Keratinocyte (primary cell): ENCODE results near the gene SLC15A4. TPM values are rescaled to one million over a fixed set of nuclear protein-coding genes. Genes with fewer than 3 reads are reported as not detected.

ENCODE experiments used
- DNase-seq: peaks from one replicate; pipeline ENCODE4 v3.0.0-alpha.2; 2011; ENCODE audit warnings: low read depth, missing footprints, low spot score
- FAIRE-seq: peaks from 2 replicates; lab custom pipeline; 2011; peaks lifted over from hg19 to GRCh38; lab: Jason Lieb, UNC
- H2AFZ ChIP-seq: 2 replicates; pipeline ENCODE4 v1.6.0; 2012; ENCODE audit warnings: low read length, control low read depth, inconsistent platforms; ENCODE audit not compliant: control insufficient read depth
- H3K27ac ChIP-seq: 2 replicates; pipeline ENCODE4 v1.5.1; 2011; ENCODE audit warnings: low read length; ENCODE audit not compliant: control insufficient read depth, insufficient read depth
- H3K27me3 ChIP-seq: 3 replicates; pipeline ENCODE4 v1.6.0; 2011; ENCODE audit warnings: low read length; ENCODE audit not compliant: control insufficient read depth, insufficient read depth; ENCODE audit errors: extremely low read depth
- H3K36me3 ChIP-seq, 2 experiments: 2 replicates in 1 of 2; 3 replicates in 1 of 2; pipeline ENCODE4 v1.5.1; 2011; ENCODE audit warnings: low read length in 2 of 2, mild to moderate bottlenecking in 1 of 2; ENCODE audit not compliant: control insufficient read depth in 2 of 2, insufficient read depth in 2 of 2; ENCODE audit errors: extremely low read depth in 1 of 2
- H3K4me1 ChIP-seq: 3 replicates; pipeline ENCODE4 v1.5.1; 2011; ENCODE audit warnings: low read length; ENCODE audit not compliant: control insufficient read depth, insufficient read depth; ENCODE audit errors: extremely low read depth
- H3K4me2 ChIP-seq: 3 replicates; pipeline ENCODE4 v1.6.0; 2011; ENCODE audit warnings: low read depth, low read length; ENCODE audit not compliant: control insufficient read depth, insufficient read depth; ENCODE audit errors: extremely low read depth
- H3K4me3 ChIP-seq, 3 experiments: fragments of 200-600 bp in 1 of 3; sonication (generic) in 1 of 3; 2 replicates in 2 of 3; 3 replicates in 1 of 3; pipeline ENCODE4 v1.5.1; 2011 to 2016; ENCODE audit warnings: low read length in 3 of 3, mild to moderate bottlenecking in 3 of 3, control low read depth in 2 of 3, inconsistent platforms in 1 of 3, low read depth in 1 of 3, mixed read lengths in 1 of 3, mixed run types in 1 of 3, moderate library complexity in 1 of 3; ENCODE audit not compliant: control insufficient read depth in 2 of 3, insufficient read depth in 2 of 3; ENCODE audit errors: extremely low read depth in 1 of 3
- H3K79me2 ChIP-seq: 2 replicates; pipeline ENCODE4 v1.6.0; 2012; ENCODE audit warnings: low read length; ENCODE audit not compliant: control insufficient read depth, insufficient read depth
- H3K9ac ChIP-seq: 3 replicates; pipeline ENCODE4 v1.6.0; 2011; ENCODE audit warnings: low read length; ENCODE audit not compliant: control insufficient read depth, insufficient read depth; ENCODE audit errors: extremely low read depth
- H3K9me1 ChIP-seq: 3 replicates; pipeline ENCODE4 v1.6.0; 2011; ENCODE audit warnings: low read length; ENCODE audit not compliant: control insufficient read depth, insufficient read depth; ENCODE audit errors: extremely low read depth
- H3K9me3 ChIP-seq: 2 replicates; pipeline ENCODE4 v1.5.1; 2012; ENCODE audit warnings: low read depth, low read length; ENCODE audit not compliant: control insufficient read depth
- H4K20me1 ChIP-seq: 3 replicates; pipeline ENCODE4 v1.6.0; 2011; ENCODE audit warnings: low read length; ENCODE audit not compliant: control insufficient read depth, insufficient read depth; ENCODE audit errors: extremely low read depth
- CTCF ChIP-seq, 3 experiments: IDR thresholded peaks in 1 of 3; conservative IDR thresholded peaks in 1 of 3; optimal IDR thresholded peaks in 1 of 3; 2 replicates in 2 of 3; 3 replicates in 1 of 3; pipeline versions ENCODE3 to v1.5.1; 2011; ENCODE audit warnings: low read length in 3 of 3, mild to moderate bottlenecking in 3 of 3, moderate library complexity in 2 of 3, control low read depth in 1 of 3, inconsistent platforms in 1 of 3; ENCODE audit not compliant: insufficient read depth in 2 of 3; ENCODE audit errors: extremely low read depth in 1 of 3
- EZH2 ChIP-seq: IDR thresholded peaks from one replicate; pipeline ENCODE4 v1.6.1; 2012; ENCODE audit warnings: inconsistent platforms, mild to moderate bottlenecking, low read length, moderate library complexity
- dilution Hi-C: fragments of 300-500 bp; cut with MboI; formaldehyde crosslinking; loops from one replicate; pipeline ENCODE4 v1.7.0; 2020; ENCODE audit warnings: low sequenced_read_pairs; ENCODE audit not compliant: extremely low pct_ligation_motif_present
- polyA plus RNA-seq, 5 experiments: library from polyadenylated mRNA; depleted of rRNA in 3 of 5; stranded (reverse) in 3 of 5; stranded (forward) in 1 of 5; unstranded in 1 of 5; fragments of >200 nt; gene quantifications; 1 replicate in 1 of 5; 2 replicates in 3 of 5; 3 replicates in 1 of 5; pipeline versions ENCODE4 v1.2.1 to v1.2.3, GENCODE V29; 2011 to 2012; ENCODE audit warnings: missing spikeins in 2 of 5, low read depth in 1 of 5, low replicate concordance in 1 of 5

SLC15A4 gene
- polyA plus RNA-seq, 1 donor (not counting 4 experiments of a cell fraction or from before 2014, with no cell fraction given) = 39.3 TPM

DNA sequence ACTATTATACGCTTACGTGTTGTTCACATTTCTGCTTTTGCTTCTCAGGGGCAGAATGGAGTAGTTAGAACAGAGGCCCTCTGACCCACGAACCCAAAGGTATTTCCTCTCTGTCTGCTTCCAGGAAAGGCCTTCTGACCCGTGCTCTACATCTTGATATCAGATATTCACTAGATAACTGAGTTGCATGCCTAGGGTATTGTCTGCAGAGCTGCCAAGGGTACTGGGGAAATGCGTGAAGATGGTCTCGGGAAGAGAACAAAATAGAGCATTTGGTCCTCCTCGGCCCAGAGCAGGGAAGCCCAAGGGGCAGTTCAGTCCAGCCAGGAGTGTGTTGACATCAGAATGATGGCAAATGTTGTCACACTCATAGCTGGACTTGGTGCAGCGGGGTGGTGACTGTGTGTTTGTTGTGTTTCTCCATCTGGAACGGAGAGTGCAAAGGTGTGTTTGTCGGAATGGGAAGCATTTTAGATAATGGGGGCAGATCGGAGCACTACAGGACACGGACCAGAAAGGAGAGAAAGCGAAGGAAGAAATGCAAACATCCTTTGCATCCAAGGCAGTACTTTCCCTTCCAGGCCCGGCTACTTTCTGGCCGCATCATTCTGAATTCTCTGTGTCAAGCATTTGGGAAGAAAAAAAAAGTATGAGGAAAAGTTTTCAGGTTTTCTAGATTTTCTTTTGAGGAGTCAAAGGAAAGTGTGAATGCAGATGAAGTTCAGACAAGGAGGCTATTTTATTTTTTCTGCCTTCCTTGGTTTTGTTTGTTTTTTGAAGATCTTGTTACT is 37.7 kb upstream of the SLC15A4 start:
- H3K9ac ChIP-seq = no peak overlapping the region
- DNase-seq (no peak), FAIRE-seq (no peak)
- no peak overlapping the region for H3K27ac ChIP-seq
- H2AFZ ChIP-seq = no peak overlapping the region
- H3K79me2 ChIP-seq = no peaks in the 10 kb centered on the region
- no peaks in the 10 kb centered on the region for H3K4me1 ChIP-seq
- no peak overlapping the region for H3K4me3 ChIP-seq
- H3K9me3 ChIP-seq = peaks cover 4% of the 10 kb centered on the region
- no peak overlapping the region for H3K4me2 ChIP-seq
- H4K20me1 ChIP-seq = no peaks in the 10 kb centered on the region
- TF ChIP-seq CTCF (optimal IDR thresholded peaks at IDR 0.05 in 1 of 3, IDR thresholded peaks at IDR 0.05 in 1 of 3, conservative IDR thresholded peaks at IDR 0.05 in 1 of 3; ENCODE audit: extremely low read depth in 1 of 3, insufficient read depth in 2 of 3, low read length in 3 of 3) = no peak
- no peak for TF ChIP-seq EZH2
- dilution Hi-C loops = no loop called here
- no peaks in the 10 kb centered on the region for H3K27me3 ChIP-seq
- no peaks in the 10 kb centered on the region for H3K36me3 ChIP-seq
- no peaks in the 10 kb centered on the region for H3K9me1 ChIP-seq

- H3K9me3 ChIP-seq = peaks cover 4% of the 10 kb centered on the region
- dilution Hi-C loops = no loop called here
- no peaks in the 10 kb centered on the region for H4K20me1 ChIP-seq
- H3K9ac ChIP-seq = no peak overlapping the region
- no peak for FAIRE-seq
- no peak for TF ChIP-seq CTCF (optimal IDR thresholded peaks at IDR 0.05 in 1 of 3, IDR thresholded peaks at IDR 0.05 in 1 of 3, conservative IDR thresholded peaks at IDR 0.05 in 1 of 3; ENCODE audit: extremely low read depth in 1 of 3, insufficient read depth in 2 of 3, low read length in 3 of 3)
- TF ChIP-seq EZH2 = no peak
- no peak overlapping the region for H3K4me2 ChIP-seq
- no peaks in the 10 kb centered on the region for H3K27me3 ChIP-seq
- no peak overlapping the region for H3K27ac ChIP-seq
- no peaks in the 10 kb centered on the region for H3K4me1 ChIP-seq
- H3K9me1 ChIP-seq = no peaks in the 10 kb centered on the region
- no peak for DNase-seq
- no peak overlapping the region for H2AFZ ChIP-seq
- no peaks in the 10 kb centered on the region for H3K79me2 ChIP-seq
- H3K36me3 ChIP-seq = no peaks in the 10 kb centered on the region
- H3K4me3 ChIP-seq = no peak overlapping the region
Measured at GRCh38 chr12:128859311-128859710, 35.6 kb upstream of the SLC15A4 start.
